ENCODE measurements around the gene MSANTD1. TPM values are rescaled to one million over a fixed set of nuclear protein-coding genes. Genes with fewer than 3 reads are reported as not detected.

The MSANTD1 gene
- polyA plus RNA-seq, 1 of the 3 experiments (the other 2 are of a cell fraction), result 0.15 TPM

DNA sequence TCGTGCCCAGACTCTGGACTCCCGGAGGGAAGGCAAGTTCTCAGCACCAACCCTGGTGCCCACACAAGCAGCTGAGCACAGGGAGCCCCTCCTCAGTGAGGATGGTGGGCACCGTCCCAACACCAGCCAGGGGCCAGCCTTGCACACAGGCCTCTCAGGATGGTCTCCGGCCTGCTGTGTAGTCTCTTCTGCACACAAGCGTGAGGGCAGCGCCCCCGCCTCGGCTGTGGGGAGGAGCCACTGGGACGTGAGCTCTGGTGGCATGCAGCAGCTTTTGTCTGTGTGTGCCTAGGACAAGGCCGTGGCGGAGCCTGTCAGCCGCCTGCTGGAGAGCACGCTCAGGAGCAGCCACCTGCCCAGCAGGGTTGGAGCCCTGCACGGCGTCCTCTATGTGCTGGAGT, 16.1 kb upstream of the MSANTD1 start:
- TF ChIP-seq EZH2phosphoT487 (IDR thresholded peaks at IDR 0.05; ENCODE audit: borderline replicate concordance, low read depth) (no peak), RCOR1 (IDR thresholded peaks at IDR 0.05; ENCODE audit: low read length) (no peak), CHD2 (IDR thresholded peaks at IDR 0.05; ENCODE audit: low read length, partially characterized antibody) (no peak), SMC3 (IDR thresholded peaks at IDR 0.05; ENCODE audit: low read depth, low read length) (no peak), TAF1 (IDR thresholded peaks at IDR 0.05; ENCODE audit: borderline replicate concordance, low read depth, low read length) (no peak), FOXJ3 (CRISPR knock-in tag; IDR thresholded peaks at IDR 0.05) (no peak), NFIC (IDR thresholded peaks at IDR 0.05; ENCODE audit: borderline replicate concordance) (no peak), RXRA (IDR thresholded peaks at IDR 0.05; ENCODE audit: borderline replicate concordance, low read depth) (no peak), FOXM1 (IDR thresholded peaks at IDR 0.05; ENCODE audit: low read depth) (no peak)
- TF ChIP-seq, protein P1, sequence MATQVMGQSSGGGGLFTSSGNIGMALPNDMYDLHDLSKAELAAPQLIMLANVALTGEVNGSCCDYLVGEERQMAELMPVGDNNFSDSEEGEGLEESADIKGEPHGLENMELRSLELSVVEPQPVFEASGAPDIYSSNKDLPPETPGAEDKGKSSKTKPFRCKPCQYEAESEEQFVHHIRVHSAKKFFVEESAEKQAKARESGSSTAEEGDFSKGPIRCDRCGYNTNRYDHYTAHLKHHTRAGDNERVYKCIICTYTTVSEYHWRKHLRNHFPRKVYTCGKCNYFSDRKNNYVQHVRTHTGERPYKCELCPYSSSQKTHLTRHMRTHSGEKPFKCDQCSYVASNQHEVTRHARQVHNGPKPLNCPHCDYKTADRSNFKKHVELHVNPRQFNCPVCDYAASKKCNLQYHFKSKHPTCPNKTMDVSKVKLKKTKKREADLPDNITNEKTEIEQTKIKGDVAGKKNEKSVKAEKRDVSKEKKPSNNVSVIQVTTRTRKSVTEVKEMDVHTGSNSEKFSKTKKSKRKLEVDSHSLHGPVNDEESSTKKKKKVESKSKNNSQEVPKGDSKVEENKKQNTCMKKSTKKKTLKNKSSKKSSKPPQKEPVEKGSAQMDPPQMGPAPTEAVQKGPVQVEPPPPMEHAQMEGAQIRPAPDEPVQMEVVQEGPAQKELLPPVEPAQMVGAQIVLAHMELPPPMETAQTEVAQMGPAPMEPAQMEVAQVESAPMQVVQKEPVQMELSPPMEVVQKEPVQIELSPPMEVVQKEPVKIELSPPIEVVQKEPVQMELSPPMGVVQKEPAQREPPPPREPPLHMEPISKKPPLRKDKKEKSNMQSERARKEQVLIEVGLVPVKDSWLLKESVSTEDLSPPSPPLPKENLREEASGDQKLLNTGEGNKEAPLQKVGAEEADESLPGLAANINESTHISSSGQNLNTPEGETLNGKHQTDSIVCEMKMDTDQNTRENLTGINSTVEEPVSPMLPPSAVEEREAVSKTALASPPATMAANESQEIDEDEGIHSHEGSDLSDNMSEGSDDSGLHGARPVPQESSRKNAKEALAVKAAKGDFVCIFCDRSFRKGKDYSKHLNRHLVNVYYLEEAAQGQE (IDR thresholded peaks at IDR 0.05; ENCODE audit: low read depth, low read length), result no peak
- Histone ChIP-seq H3K9me3 (no peaks in the 10 kb centered on the region), H4K20me1 (ENCODE audit: insufficient read depth) (no peaks in the 10 kb centered on the region), H3K4me1 (ENCODE audit: control insufficient read depth in 1 of 2, insufficient read depth in 2 of 2, low read depth in 1 of 2, low read length in 1 of 2) (peaks cover 0 to 21% of the 10 kb centered on the region in 2 experiments; a peak in 2 of 4 replicates), H3K4me3 (ENCODE audit: low read depth in 2 of 2, low read length in 1 of 2) (no peak overlapping the region), H3K36me3 (replicated peaks in 1 of 2; ENCODE audit: control insufficient read depth in 1 of 2, insufficient read depth in 2 of 2, low read length in 1 of 2) (peaks cover 18 to 65% of the 10 kb centered on the region in 2 experiments), H2AFZ (ENCODE audit: low read depth) (no peak overlapping the region), H3K4me2 (no peak overlapping the region), H3K9ac (no peak overlapping the region), H3K27ac (ENCODE audit: low read depth in 2 of 2, low read length in 1 of 2) (no peak overlapping the region), H3K9me2 (no peaks in the 10 kb centered on the region), H3K27me3 (ENCODE audit: insufficient read depth) (no peaks in the 10 kb centered on the region), H3F3A (replicated peaks; ENCODE audit: insufficient read depth) (no peaks in the 10 kb centered on the region), H3K79me2 (ENCODE audit: insufficient read depth) (no peaks in the 10 kb centered on the region)
- CTCF ChIA-PET, result interaction anchor here (0.8 to 1.6 kb wide), 4 partner anchors 14 to 255 kb away, joined by 3 to 5 read pairs (median 4); no protein-coding TSS in a partner anchor
- WGBS (ENCODE audit: low lambda C conversion rate), result 100% methylated on average over 11 of the region's 15 CpGs
- POLR2A ChIA-PET, result no interaction called here
- no peak for DNase-seq

DNA sequence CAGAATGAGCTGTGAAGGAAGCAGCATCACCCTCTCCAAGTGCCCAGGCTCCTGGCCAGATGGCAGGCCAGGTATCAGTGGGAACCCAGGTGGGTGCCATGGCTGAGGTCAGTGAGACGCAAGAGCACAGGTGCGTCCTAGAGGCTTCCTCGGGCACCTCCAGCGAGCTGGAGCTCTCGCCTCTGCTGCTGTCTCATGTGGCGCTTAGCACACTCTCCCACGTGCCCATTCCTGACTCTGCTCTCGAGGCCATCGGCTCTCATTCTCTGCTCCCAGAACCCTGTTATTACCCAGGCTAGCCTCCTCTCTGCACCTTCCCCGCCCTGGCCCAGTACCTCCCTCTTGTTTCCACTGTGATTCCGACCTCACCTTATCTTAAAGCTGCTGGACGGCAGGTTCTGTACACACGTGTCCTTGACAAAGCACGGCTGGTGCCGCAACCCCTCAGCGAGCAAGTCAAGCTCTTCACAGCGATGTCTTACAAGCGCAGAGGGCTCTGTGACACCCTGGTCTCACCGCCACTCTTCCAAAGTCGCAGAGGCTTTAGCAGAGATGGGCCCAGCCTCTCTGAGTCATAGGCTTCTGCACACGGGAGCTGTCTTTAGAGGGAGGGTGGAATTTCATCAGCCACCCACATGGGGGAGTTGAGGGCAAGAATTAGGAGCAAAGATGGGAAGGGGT, 15.4 kb upstream of the MSANTD1 start:
- Histone ChIP-seq H3K27ac (ENCODE audit: low read depth in 2 of 2, low read length in 1 of 2) (peak overlapping the region in 1 of 2 experiments; percentile 24; a peak in 1 of 4 replicates), H3K9ac (no peak overlapping the region), H3K4me2 (no peak overlapping the region), H3K9me3 (no peaks in the 10 kb centered on the region), H3K9me2 (no peaks in the 10 kb centered on the region), H3K4me3 (ENCODE audit: low read depth in 2 of 2, low read length in 1 of 2) (no peak overlapping the region), H3F3A (replicated peaks; ENCODE audit: insufficient read depth) (no peaks in the 10 kb centered on the region), H3K36me3 (replicated peaks in 1 of 2; ENCODE audit: control insufficient read depth in 1 of 2, insufficient read depth in 2 of 2, low read length in 1 of 2) (peaks cover 18 to 65% of the 10 kb centered on the region in 2 experiments), H4K20me1 (ENCODE audit: insufficient read depth) (no peaks in the 10 kb centered on the region), H3K4me1 (ENCODE audit: control insufficient read depth in 1 of 2, insufficient read depth in 2 of 2, low read depth in 1 of 2, low read length in 1 of 2) (peaks cover 0 to 21% of the 10 kb centered on the region in 2 experiments; a peak in 2 of 4 replicates), H2AFZ (ENCODE audit: low read depth) (no peak overlapping the region), H3K79me2 (ENCODE audit: insufficient read depth) (no peaks in the 10 kb centered on the region), H3K27me3 (ENCODE audit: insufficient read depth) (no peaks in the 10 kb centered on the region)
- 87% methylated on average over 19 of the region's 21 CpGs for WGBS (ENCODE audit: low lambda C conversion rate)
- no peak for DNase-seq
- ChIA-PET CTCF (interaction anchor here (0.8 to 1.6 kb wide), 4 partner anchors 13 to 255 kb away, joined by 3 to 5 read pairs (median 4); no protein-coding TSS in a partner anchor), POLR2A (interaction anchor here (1.0 kb wide), 1 partner anchor 59 kb away, joined by 3 read pairs; no protein-coding TSS in a partner anchor)
- TF ChIP-seq TEAD4 (IDR thresholded peaks at IDR 0.05; ENCODE audit: borderline replicate concordance, insufficient read depth), result no peak
- no peak for TF ChIP-seq GABPA (IDR thresholded peaks at IDR 0.05; ENCODE audit: low read depth)
- TF ChIP-seq, protein P2, sequence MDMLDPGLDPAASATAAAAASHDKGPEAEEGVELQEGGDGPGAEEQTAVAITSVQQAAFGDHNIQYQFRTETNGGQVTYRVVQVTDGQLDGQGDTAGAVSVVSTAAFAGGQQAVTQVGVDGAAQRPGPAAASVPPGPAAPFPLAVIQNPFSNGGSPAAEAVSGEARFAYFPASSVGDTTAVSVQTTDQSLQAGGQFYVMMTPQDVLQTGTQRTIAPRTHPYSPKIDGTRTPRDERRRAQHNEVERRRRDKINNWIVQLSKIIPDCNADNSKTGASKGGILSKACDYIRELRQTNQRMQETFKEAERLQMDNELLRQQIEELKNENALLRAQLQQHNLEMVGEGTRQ (IDR thresholded peaks at IDR 0.05; ENCODE audit: borderline replicate concordance, low read depth, low read length), result no peak
- TF ChIP-seq, protein P3, sequence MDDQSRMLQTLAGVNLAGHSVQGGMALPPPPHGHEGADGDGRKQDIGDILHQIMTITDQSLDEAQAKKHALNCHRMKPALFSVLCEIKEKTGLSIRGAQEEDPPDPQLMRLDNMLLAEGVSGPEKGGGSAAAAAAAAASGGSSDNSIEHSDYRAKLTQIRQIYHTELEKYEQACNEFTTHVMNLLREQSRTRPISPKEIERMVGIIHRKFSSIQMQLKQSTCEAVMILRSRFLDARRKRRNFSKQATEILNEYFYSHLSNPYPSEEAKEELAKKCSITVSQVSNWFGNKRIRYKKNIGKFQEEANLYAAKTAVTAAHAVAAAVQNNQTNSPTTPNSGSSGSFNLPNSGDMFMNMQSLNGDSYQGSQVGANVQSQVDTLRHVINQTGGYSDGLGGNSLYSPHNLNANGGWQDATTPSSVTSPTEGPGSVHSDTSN (IDR thresholded peaks at IDR 0.05), result no peak
- no peak for TF ChIP-seq TAF1 (IDR thresholded peaks at IDR 0.05; ENCODE audit: borderline replicate concordance, low read depth, low read length)
- TF ChIP-seq JUND (IDR thresholded peaks at IDR 0.05), result no peak
- TF ChIP-seq, protein P4, sequence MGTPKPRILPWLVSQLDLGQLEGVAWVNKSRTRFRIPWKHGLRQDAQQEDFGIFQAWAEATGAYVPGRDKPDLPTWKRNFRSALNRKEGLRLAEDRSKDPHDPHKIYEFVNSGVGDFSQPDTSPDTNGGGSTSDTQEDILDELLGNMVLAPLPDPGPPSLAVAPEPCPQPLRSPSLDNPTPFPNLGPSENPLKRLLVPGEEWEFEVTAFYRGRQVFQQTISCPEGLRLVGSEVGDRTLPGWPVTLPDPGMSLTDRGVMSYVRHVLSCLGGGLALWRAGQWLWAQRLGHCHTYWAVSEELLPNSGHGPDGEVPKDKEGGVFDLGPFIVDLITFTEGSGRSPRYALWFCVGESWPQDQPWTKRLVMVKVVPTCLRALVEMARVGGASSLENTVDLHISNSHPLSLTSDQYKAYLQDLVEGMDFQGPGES (IDR thresholded peaks at IDR 0.05; ENCODE audit: low read depth, low read length), result no peak
- no peak for TF ChIP-seq MXI1 (IDR thresholded peaks at IDR 0.05; ENCODE audit: low read depth, low read length)
- no peak for TF ChIP-seq SMC3 (IDR thresholded peaks at IDR 0.05; ENCODE audit: low read depth, low read length)
- no peak for TF ChIP-seq SIN3A (IDR thresholded peaks at IDR 0.05; ENCODE audit: borderline replicate concordance, low read depth, low read length)
- no peak for TF ChIP-seq RCOR1 (IDR thresholded peaks at IDR 0.05; ENCODE audit: low read length)
- TF ChIP-seq FOXM1 (IDR thresholded peaks at IDR 0.05; ENCODE audit: low read depth), result no peak
- no peak for TF ChIP-seq FOSL2 (IDR thresholded peaks at IDR 0.05; ENCODE audit: borderline replicate concordance, low read depth)
